22Rv1 (cell line): ENCODE data around the gene MKRN3.

Source experiments
- H3K27ac ChIP-seq: fragments of 450-650 bp; 2 replicates; pipeline ENCODE4 v1.5.1; 2017
- CTCF ChIP-seq: fragments of 450-650 bp; IDR thresholded peaks from 2 replicates; pipeline ENCODE4 v1.5.1; 2017; ENCODE audit warnings: mild to moderate bottlenecking
- ZFX ChIP-seq: fragments of 450-650 bp; IDR thresholded peaks from 2 replicates; pipeline ENCODE4 v1.6.1; 2017; ENCODE audit warnings: antibody characterized with exemption, borderline replicate concordance

MKRN3 gene

GRCh38 chr15:23565395-23566070, at the start of gene MKRN3:
Gene MKRN3 (plus strand): TSS chr15:23565674. CDS start chr15:23565783, 109 bp downstream.
- no peak for TF ChIP-seq ZFX
- TF ChIP-seq CTCF, result no peak

GRCh38 chr15:23516866-23517265, 48.6 kb upstream of the MKRN3 start:
- no peak for TF ChIP-seq ZFX
- TF ChIP-seq CTCF, result no peak
- no peak overlapping the region for H3K27ac ChIP-seq

More at GRCh38 chr15:23565395-23566070, at the start of gene MKRN3:
- H3K27ac ChIP-seq, result peak within 1 kb of the TSS; percentile 92

GRCh38 chr15:23518104-23518503, 47.4 kb upstream of the MKRN3 start:
- H3K27ac ChIP-seq, result no peak overlapping the region
- no peak for TF ChIP-seq ZFX
- no peak for TF ChIP-seq CTCF

- no peak for TF ChIP-seq ZFX
- no peak for TF ChIP-seq CTCF
- H3K27ac ChIP-seq, result no peak overlapping the region
Observed at GRCh38 chr15:23524816-23525215, 40.7 kb upstream of the MKRN3 start.

- TF ChIP-seq ZFX (no peak), CTCF (no peak)
- H3K27ac ChIP-seq, result no peak overlapping the region
Observed at GRCh38 chr15:23529891-23530290, 35.6 kb upstream of the MKRN3 start.

- no peak for TF ChIP-seq CTCF
- no peak for TF ChIP-seq ZFX
- H3K27ac ChIP-seq, result no peak overlapping the region
Observed at GRCh38 chr15:23532024-23532423, 33.5 kb upstream of the MKRN3 start.

GRCh38 chr15:23536659-23537058, 28.8 kb upstream of the MKRN3 start:
- no peak overlapping the region for H3K27ac ChIP-seq
- TF ChIP-seq CTCF (no peak), ZFX (no peak)
